Fibroblast of the conjunctiva (primary cell): Measurements from ENCODE around the gene RFX5.

ENCODE experiments used
- DNase-seq: peaks from one replicate; pipeline ENCODE4 v3.0.0-alpha.2; 2010; ENCODE audit warnings: low read depth

RFX5 gene

DNA sequence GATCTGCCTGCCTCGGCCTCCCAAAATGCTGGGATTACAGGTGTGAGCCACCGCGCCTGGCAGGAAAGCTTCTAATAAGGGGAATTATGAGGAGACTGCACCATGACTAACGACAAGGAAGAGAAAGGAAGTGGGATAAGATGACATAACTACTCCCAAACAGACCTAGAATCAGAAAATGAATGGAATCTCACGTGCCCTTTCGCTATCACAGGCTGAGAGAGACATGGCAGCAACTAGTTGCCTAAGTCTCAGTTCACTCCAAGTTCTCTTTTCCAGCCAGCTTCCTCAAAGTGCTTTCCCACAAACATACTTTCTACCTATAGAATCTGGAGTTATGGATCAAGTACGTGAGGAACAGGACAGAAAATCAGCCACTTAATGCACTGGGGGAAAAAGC, 21.8 kb downstream of the RFX5 start:
- DNase-seq = no peak

DNA sequence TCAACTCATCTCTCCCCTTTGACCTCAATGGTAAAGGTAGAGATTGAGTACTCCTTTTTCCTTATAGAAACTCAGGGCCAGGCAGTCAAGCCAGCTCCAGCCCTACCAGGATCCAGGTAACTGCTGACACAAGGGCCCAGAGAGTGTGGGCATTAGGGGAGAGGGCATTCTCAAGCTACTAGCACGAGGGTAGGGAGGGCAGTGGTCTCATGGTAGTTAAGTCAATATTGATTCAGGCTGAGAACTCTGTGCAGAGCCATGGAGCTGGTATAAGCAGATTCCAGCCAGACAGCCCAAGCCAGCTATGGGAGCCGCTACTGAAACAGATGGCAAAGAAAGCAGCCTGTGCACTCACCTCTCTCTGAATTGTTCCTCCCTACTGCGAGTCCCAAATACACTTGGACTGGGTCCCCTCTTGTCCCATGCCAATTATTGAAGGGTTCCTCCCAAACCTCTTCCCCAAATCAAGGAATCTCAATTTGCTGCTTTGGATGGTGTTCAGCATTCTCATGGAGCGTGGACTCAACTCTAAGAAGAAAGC, 22.6 kb downstream of the RFX5 start:
- no peak for DNase-seq

DNA sequence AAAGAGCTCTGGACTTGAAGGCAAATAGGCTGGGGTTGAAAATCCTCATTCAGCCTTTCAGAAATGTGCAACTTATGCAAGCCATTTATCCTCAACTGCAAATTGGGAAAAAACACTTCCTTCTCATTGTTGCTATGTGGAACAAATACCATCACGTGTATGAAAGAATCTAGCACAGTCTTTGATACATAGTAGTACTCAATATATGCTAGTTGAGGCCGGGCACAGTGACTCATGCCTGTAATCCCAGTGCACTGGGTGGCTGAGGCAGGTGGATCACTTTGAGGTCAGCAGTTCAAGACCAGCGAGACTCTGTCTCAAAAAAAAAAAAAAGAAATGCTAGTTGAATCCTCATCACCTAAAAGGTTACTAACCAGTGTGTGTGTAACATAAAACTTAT, 28.1 kb downstream of the RFX5 start:
- DNase-seq = no peak

DNA sequence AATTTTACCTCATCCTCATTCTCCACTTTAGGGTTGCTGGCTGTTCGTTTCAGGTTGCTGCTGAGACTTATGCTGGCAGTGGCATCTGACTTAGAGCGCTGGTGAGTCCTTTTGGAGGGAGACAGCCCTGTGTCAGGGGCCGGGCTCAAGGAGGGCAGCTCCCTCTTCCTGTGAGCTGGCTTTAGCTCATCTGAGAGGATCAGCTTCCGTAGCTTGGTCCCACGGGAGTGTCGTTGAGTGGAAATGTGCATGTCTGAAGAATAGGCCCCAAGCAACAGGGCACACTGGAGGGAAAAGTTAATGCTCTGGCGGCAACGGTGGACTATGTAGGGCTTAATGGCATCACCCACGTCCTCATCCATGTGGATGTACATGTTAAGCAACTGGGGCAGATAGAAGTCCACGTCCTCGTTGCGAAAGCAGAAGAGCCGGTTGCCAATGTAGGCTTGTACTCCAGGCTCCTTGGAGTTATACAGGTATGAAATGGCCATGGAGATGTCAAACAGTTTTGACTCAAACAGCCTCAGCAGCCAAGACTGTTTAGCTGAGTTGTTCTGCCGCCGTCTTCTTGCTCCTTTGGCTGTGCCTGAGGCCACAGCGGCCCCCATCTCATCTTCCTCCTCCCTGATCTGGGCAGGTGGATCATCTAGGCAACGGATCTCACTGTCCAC, 31.4 kb downstream of the RFX5 start:
- no peak for DNase-seq

DNA sequence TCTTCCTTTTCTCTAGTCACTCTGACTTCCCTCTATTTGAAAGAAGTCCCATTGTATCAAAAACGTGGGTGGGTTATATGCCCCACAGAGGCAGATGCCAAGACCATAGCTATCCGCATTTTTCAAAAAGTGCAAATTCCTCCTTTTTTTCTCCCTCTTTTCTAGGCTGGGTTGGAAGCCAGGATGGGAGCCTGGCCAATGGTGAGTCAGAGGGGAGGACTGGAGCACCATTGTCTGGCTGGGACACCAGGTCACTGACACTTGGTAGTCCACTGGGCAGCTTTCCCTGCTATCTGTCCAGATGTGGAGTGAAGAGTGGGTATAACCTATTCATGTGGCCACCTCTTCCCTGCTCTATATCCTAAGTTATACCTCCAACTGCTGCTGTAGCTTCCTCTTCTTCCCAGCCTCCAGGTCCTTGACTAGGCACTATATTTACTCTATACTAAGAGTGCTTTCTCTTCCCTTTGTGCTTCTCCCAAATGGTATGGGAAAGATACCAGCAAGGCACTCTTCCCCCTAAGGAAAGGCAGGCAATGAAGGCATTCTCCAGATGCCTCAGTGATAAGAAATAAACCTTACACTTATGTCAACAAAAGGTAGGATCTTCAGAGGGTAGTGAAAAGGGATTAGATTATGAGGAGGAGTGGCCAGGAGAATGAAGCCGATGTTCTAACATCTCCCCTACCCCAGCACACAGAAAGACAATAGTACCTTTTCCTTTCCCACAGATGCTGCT, 32.7 kb downstream of the RFX5 start:
- DNase-seq = peak; percentile 81

DNA sequence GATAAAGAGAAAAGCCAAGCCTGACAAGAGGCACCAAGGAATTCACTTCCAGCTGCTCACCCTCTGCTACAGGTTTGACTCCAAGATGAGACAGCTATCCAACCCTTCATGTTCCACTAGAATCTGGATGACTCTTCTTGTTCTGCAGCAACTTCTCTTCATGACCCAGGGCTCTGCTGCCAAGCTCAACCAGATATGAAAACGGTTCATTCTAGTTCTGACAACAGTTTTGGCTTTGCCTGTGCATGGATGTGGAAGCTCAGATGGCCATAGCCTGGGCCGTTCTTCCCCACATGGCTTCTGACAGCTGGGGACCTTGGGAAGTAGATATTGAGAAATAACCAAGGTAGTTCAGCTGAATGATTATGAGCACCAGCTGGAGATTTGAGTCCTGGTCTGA, 33.6 kb downstream of the RFX5 start:
- no peak for DNase-seq

DNA sequence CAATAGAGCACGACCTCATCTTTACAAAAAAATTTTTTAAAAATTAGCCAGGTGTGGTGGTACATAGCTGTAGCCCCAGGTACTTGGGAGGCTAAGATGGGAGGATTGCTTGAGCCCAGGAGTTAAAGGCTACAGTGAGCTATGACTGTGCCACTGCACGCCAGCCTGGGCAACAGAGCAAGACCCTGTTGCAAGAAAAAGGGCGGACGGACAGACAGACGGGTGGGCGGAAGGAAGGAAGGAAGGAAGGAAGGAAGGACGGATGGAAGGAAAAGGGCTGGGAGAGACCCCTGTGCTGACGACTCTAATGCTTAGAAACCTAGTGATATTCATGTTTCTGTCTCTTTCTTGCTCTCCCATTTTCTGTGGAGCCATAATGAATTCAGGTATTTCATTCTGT, 34.2 kb downstream of the RFX5 start:
- DNase-seq = no peak

DNA sequence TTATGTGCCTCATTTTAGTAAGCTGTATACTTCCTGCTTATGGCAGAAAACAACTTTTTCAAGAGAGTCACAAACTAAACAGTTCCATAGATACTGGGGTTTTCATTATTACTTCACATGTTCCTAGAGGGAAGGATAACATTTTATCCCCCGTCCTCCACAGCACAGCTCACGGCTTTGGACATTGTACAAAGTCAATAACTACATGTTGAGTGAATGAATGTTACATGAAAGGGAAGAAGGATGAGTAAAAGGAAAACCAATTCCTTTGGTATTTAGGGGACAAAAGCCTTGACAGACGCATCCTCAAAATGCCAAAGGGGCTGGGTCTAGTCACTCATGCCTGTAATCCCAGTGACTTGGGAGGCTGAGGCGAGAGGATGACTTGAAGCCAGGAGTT, 34.6 kb downstream of the RFX5 start:
- DNase-seq = no peak

DNA sequence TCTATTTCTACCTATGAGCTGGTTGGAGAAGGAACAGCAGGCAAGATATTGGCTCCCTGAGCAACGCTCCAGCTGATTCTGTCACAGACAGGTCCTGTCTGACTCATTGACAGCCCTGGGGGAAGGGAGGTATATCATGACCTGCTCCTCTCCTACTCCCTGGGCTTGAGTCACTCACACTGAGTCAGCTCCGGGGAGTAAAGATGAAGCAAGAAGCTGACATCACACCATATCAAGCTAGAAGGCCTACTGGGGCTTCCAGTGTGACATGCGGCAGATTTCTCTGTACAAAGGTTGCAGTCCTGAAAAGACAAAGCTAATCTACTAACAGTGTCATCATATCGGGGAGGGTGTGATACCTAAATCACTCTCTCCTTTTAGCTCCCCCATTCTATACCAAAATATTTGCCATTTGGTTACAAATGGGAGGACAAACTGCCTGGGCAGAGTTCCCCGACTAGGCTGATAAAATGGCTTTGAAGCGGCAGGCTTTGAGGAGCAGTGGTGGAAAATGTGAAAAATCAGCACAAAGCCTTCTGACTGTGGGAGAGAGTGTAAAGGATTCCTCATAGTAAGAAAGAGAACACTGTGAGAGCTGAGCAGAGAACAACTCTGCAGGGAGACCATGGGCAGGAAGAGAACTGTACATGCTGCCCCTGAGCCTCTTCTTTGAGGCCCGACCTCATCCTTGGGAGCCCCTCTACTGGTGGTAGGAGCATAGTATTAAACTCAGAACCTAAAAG, 35.3 kb downstream of the RFX5 start:
- peak; percentile 98 for DNase-seq

DNA sequence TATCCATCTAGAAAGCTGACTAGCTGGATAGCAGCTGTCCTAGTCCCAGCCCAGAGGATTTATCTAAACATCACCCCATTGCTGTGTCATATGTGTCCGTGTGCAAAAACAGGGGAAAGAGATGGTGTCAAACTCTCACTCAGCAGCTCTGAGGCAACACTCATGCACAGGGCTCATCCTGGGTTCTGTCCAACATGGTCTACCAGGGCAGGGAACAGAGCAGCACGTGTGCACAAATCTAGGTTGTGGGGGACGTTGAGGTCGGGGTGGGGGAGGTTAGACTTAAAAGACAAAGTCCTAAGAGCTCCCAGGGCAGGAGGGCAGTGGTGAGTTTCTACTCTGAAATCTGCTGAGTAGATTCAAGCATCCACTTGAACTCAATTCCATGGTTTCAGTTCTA, 36.0 kb downstream of the RFX5 start:
- DNase-seq = no peak

DNA sequence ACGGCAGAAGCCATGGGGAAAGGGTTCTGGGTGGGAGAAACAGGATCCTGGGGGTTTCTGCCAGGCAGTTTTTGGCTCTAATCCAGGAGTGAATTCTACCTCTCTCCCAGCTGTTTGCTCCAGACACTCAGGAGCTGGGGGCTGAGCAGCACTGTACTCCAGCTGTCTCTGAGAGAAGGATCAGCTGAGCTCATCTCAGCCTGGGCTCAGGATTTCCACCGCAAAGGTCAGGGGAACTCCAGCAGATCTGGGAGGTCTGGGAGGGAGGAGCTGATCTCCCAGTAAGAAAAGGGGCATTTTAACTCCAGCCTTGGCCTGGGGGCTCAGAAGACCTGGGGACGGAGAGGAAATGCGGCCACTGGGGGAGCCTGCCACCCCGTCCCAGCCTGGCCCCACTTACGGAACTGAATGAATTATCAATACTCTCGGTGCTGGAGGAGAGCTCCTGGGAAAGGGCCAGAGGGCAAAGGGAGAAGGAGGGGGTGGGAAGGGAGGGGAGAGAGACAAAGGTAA, 37.2 kb downstream of the RFX5 start:
- DNase-seq = no peak

DNA sequence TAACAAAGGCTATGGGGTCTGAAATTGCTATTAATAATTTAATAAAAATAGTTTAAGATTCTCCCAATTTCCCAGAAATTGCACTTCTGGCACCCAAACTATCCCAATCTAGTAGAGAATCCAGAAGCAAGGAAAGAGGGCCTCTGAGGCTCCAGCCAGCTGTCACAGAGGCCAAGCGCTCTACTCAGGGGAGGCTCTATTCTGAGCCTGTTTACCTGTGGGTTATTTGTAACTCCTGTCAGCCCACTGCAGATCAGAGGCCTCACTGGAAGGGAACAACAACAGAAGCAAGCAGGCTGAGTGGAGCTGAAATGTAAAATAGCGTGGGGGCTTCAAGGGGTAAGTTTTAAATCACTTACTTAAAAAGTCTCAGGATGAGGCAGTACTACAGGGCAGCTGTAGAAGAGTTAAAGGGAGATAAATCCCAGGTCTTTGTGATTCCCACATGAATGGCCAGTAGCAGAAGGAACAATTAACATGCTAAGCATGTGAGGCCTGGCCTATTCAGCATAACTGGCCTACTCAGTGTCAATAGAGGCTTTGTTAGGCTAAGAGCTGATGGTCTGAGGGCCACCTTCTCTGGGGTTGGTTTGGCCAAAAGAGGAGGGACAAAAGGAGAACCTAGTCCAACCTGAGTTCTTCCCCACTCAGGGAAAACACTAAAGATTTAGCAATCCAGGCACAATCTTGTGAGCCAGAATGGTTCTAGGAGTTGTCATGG, 52.1 kb downstream of the RFX5 start:
- no peak for DNase-seq

DNA sequence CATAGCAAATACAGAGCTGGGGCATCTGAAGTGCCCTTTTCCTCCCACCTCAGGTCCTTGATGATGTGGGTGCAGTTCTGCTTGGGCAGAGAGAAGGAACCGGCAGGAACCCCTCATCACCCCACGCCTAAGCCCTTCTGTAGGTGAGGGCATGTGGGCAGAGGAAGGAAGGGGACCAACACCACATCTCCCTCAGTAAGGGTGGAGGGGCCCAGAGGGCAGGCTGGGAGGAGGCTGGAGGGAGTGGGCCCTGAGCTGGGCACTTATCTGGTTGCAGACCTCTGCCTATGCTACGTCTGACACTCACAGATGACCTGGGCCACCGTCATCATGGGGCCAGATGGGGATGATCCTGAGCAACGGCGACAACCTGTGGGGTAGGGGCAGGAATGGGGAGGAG, 54.0 kb downstream of the RFX5 start:
- no peak for DNase-seq

DNA sequence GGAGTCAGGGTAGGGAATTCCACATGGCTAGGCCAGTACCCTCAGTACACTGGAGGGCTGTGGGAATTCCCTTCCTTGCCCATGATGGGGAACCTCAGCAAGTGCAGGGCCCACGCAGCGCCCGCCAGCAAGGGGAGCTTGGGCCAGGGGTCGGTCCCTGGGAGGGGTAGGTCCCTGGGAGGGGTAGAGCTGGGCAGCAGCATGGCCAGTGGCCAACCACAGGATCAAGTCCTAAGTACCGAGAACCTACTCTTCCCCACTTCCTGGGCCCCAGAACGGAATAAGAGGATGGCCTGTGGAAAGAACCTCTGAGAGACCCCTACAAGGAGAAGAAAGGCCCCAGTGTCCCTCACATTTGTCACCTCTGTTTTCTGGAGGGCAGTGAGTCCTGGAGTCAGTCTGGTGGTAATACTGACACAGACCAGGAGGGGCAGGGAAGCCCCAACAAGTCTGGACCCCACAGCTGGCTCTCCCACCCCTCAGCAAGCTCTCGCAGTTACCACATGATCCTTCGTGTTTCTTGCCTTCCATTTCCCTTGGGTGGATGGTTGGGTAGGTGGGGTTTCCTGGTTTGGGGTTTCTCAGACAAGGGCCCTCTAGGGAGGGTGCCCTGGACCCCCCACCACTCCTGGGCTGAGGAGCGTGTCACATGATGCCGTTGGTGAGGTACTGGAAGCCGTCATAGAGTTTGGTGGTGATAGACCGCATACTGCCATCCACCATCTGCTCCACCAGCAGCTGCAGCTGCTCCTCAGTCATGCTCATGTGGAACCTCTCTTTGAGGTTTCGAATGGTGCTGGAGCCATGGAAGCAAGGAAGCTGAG, 54.6 kb downstream of the RFX5 start:
- DNase-seq = no peak

DNA sequence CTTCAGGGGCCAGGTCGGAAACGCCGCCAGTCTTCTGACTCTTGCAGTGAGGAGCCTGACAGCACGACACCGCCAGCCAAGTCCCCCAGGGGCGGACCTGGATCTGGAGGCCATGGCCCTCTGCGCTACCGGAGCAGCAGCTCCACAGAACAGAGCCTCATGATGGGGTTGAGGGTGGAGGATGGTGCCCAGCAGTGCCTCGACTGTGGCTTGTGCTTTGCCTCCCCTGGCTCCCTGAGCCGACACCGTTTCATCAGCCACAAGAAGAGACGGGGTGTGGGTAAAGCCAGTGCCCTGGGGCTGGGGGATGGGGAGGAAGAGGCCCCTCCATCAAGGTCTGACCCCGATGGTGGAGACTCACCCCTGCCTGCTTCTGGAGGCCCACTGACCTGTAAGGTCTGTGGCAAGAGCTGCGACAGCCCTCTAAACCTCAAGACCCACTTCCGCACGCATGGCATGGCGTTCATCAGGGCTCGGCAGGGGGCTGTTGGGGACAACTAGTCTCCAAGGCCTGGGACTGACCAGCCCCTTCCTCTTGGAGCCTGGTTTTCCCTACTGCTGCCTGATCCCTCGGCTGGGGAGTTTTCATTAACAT, 56.2 kb downstream of the RFX5 start:
- DNase-seq = no peak
